ENCODE data around the gene MMP25.

- TF ChIP-seq EZH2 (IDR thresholded peaks at IDR 0.05; ENCODE audit: insufficient read depth, poor library complexity, severe bottlenecking) (no peak), EZH2phosphoT487 (IDR thresholded peaks at IDR 0.05; ENCODE audit: insufficient read depth, low read depth) (no peak)
Observed at GRCh38 chr16:3020604-3021448, 25.5 kb upstream of the MMP25 start.

All from GM23248 (cell line).